Loucy (cell line): Measurements from ENCODE around the gene THOC6.

Experiments
- H2AFZ ChIP-seq: fragments of 200-600 bp; sonication (generic); 2 replicates; pipeline ENCODE4 v1.6.0; 2016; ENCODE audit warnings: antibody characterized with exemption, mild to moderate bottlenecking, low read length, moderate library complexity
- H3F3A ChIP-seq: fragments of 200-600 bp; 2 replicates; pipeline ENCODE4 v1.6.0; 2016; ENCODE audit warnings: antibody characterized with exemption, low read depth, mild to moderate bottlenecking
- H3K27me3 ChIP-seq: fragments of 200-600 bp; sonication (generic); 2 replicates; pipeline ENCODE4 v1.6.1; 2014; ENCODE audit warnings: low read length, mild to moderate bottlenecking; ENCODE audit not compliant: insufficient read depth, poor library complexity, severe bottlenecking
- H3K36me3 ChIP-seq: fragments of 200-600 bp; sonication (generic); 2 replicates; pipeline ENCODE4 v1.6.1; 2016; ENCODE audit warnings: low read length; ENCODE audit not compliant: insufficient read depth
- H3K4me1 ChIP-seq: fragments of 200-600 bp; sonication (generic); 2 replicates; pipeline ENCODE4 v1.5.1; 2014; ENCODE audit warnings: low read length, mild to moderate bottlenecking; ENCODE audit not compliant: insufficient read depth, poor library complexity, severe bottlenecking
- H3K4me2 ChIP-seq: fragments of 200-600 bp; sonication (generic); 2 replicates; pipeline ENCODE4 v1.6.0; 2014; ENCODE audit warnings: antibody characterized with exemption, low read length, low read depth, mild to moderate bottlenecking; ENCODE audit not compliant: poor library complexity, severe bottlenecking
- H3K4me3 ChIP-seq: fragments of 200-600 bp; sonication (generic); 2 replicates; pipeline ENCODE4 v1.5.1; 2014; ENCODE audit warnings: low read length, mild to moderate bottlenecking, mixed read lengths; ENCODE audit not compliant: poor library complexity, severe bottlenecking
- H3K79me2 ChIP-seq: fragments of 200-600 bp; sonication (generic); 2 replicates; pipeline ENCODE4 v1.6.1; 2014; ENCODE audit warnings: low read length; ENCODE audit not compliant: insufficient read depth
- H3K9ac ChIP-seq: fragments of 200-600 bp; sonication (generic); 2 replicates; pipeline ENCODE4 v1.6.0; 2014; ENCODE audit warnings: mild to moderate bottlenecking, low read depth, low read length, moderate library complexity; ENCODE audit not compliant: poor library complexity, severe bottlenecking
- H3K9me2 ChIP-seq: fragments of 200-600 bp; sonication (generic); replicated peaks from 2 replicates; pipeline ENCODE4 v1.6.1; 2016; ENCODE audit warnings: low read depth, low read length, mixed read lengths
- H3K9me3 ChIP-seq: fragments of 200-600 bp; sonication (generic); 2 replicates; pipeline ENCODE4 v1.6.1; 2014; ENCODE audit warnings: mild to moderate bottlenecking, antibody characterized with exemption, low read length, low read depth; ENCODE audit not compliant: insufficient read depth
- H4K20me1 ChIP-seq: fragments of 200-600 bp; sonication (generic); 2 replicates; pipeline ENCODE4 v1.6.0; 2014; ENCODE audit warnings: antibody characterized with exemption, low read length, mild to moderate bottlenecking; ENCODE audit not compliant: insufficient read depth, poor library complexity, severe bottlenecking
- CTCF ChIP-seq: fragments of 200-600 bp; sonication (generic); conservative IDR thresholded peaks from 2 replicates; pipeline ENCODE4 v1.5.1; 2014; ENCODE audit warnings: mild to moderate bottlenecking, antibody characterized with exemption, low read length
- EZH2phosphoT487 ChIP-seq: fragments of 200-600 bp; IDR thresholded peaks from 2 replicates; pipeline ENCODE4 v1.6.1; 2018; ENCODE audit warnings: antibody characterized with exemption, mild to moderate bottlenecking, moderate library complexity, borderline replicate concordance

Gene THOC6

GRCh38 chr16:3012828-3013420, 10.9 kb upstream of the THOC6 start, which contains the start of gene CLDN9:
Gene CLDN9 (plus strand): TSS chr16:3012923. CDS start chr16:3013363, 440 bp downstream.
- H4K20me1 ChIP-seq = no peaks in the 10 kb centered on the region
- TF ChIP-seq EZH2phosphoT487 (no peak), CTCF (no peak)
- no peaks in the 10 kb centered on the region for H3F3A ChIP-seq
- H3K4me1 ChIP-seq = peaks cover 9% of the 10 kb centered on the region
- no peaks in the 10 kb centered on the region for H3K9me2 ChIP-seq
- no peaks in the 10 kb centered on the region for H3K36me3 ChIP-seq
- H3K4me3 ChIP-seq = no peak within 1 kb of the TSS
- no peak within 1 kb of the TSS for H3K9ac ChIP-seq
- H2AFZ ChIP-seq = no peak within 1 kb of the TSS
- no peaks in the 10 kb centered on the region for H3K79me2 ChIP-seq
- H3K9me3 ChIP-seq = no peaks in the 10 kb centered on the region
- no peaks in the 10 kb centered on the region for H3K27me3 ChIP-seq
- no peak within 1 kb of the TSS for H3K4me2 ChIP-seq

- H2AFZ ChIP-seq = no peak overlapping the region
- TF ChIP-seq CTCF (no peak), EZH2phosphoT487 (no peak)
- no peaks in the 10 kb centered on the region for H3K36me3 ChIP-seq
- no peaks in the 10 kb centered on the region for H3F3A ChIP-seq
- H3K9me3 ChIP-seq = no peaks in the 10 kb centered on the region
- no peaks in the 10 kb centered on the region for H3K27me3 ChIP-seq
- H3K9me2 ChIP-seq = no peaks in the 10 kb centered on the region
- no peak overlapping the region for H3K4me2 ChIP-seq
- no peak overlapping the region for H3K4me3 ChIP-seq
- no peaks in the 10 kb centered on the region for H3K79me2 ChIP-seq
- H3K4me1 ChIP-seq = peaks cover 4% of the 10 kb centered on the region
- H3K9ac ChIP-seq = no peak overlapping the region
- H4K20me1 ChIP-seq = no peaks in the 10 kb centered on the region
Measured at GRCh38 chr16:3013491-3013951, 10.3 kb upstream of the THOC6 start.

- Histone ChIP-seq H3K4me1 (no peaks in the 10 kb centered on the region), H3K79me2 (no peaks in the 10 kb centered on the region), H3F3A (no peaks in the 10 kb centered on the region), H3K9ac (no peak overlapping the region), H2AFZ (no peak overlapping the region), H3K4me2 (no peak overlapping the region), H3K36me3 (no peaks in the 10 kb centered on the region), H3K9me3 (no peaks in the 10 kb centered on the region), H3K9me2 (no peaks in the 10 kb centered on the region), H3K27me3 (no peaks in the 10 kb centered on the region), H3K4me3 (no peak overlapping the region), H4K20me1 (no peaks in the 10 kb centered on the region)
- TF ChIP-seq CTCF (no peak), EZH2phosphoT487 (no peak)
Measured at GRCh38 chr16:3013998-3014690, 9.7 kb upstream of the THOC6 start.
